Measurements from ENCODE around the gene ATP2B2.

ATP2B2 gene

DNA sequence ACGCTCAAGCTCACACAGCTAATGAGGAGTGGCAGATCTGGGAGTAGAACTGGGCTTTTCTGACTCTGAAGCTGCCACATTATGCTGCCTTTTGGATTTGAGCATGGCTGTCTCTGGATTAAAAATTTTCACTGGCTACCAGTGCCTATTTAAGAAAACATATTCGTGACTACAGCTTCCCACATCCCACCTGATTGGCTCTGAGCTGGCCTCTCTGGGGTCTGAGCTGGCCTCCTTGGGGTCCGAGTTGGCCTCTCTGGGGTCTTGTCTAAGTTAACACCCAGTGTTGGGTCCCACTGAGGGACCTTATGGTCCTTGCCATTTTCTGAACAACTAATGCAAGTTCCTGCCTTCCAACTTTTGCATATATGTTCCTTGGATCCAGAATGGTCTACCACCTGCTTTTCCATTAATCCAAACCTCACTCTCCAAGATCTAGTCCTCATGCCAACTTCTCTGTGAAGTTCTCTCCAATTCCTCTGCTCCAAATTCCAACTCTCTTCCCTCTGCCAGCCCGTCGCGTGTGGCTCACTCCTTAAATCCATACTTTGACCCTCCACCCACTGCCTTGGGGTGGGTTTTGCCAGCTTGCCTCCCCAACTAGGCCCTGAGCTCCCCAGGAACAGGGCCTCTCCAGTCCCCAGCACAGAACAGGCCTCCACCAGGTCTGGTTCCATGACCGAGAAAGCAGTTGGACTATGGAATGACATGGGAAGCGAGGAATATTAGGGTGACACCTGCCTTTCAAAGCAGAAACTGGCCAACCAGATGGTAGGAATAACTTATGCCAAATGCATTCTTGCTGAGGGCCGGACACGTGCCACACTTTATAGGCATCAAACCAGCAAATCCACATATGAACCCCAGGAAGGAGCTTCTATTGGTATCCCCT, 42.5 kb downstream of the ATP2B2 start:
- H3K4me3 ChIP-seq (ENCODE audit: low read length) = no peak overlapping the region
- no peak for DNase-seq (ENCODE audit: low read depth)
- TF ChIP-seq, protein P1, sequence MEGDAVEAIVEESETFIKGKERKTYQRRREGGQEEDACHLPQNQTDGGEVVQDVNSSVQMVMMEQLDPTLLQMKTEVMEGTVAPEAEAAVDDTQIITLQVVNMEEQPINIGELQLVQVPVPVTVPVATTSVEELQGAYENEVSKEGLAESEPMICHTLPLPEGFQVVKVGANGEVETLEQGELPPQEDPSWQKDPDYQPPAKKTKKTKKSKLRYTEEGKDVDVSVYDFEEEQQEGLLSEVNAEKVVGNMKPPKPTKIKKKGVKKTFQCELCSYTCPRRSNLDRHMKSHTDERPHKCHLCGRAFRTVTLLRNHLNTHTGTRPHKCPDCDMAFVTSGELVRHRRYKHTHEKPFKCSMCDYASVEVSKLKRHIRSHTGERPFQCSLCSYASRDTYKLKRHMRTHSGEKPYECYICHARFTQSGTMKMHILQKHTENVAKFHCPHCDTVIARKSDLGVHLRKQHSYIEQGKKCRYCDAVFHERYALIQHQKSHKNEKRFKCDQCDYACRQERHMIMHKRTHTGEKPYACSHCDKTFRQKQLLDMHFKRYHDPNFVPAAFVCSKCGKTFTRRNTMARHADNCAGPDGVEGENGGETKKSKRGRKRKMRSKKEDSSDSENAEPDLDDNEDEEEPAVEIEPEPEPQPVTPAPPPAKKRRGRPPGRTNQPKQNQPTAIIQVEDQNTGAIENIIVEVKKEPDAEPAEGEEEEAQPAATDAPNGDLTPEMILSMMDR (IDR thresholded peaks at IDR 0.05; ENCODE audit: insufficient read depth, low read depth, low read length, missing control alignments) = no peak

DNA sequence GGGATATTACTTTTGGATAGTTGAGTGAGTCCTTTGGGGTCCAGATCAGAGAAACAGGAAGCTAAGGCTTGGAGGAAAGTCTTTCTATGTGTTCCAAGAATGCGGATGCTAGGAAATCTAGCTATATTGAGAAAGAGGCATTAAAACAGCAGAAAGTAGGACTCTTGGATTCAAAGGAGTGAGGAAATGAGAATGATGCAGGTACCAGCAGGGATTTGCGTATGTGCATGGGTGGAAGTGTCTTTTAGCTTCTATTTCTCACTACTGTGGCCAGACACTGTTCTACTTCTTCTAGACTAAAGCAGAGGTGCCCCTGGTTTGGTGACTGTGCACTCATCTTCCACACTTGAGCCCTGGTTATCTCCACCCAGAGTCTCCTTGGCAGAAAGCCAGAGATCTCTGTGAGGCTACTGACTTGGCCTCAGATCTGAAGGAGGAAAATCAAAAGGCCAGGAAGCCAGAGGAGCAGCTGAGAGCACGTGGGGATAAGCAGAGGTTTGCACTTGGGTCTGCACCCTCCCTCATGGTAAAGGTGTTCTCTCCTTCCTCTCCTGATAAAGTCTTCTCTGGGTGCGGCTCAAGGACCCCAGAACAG, 44.3 kb downstream of the ATP2B2 start:
- no peak for DNase-seq (ENCODE audit: low read depth)
- H3K4me3 ChIP-seq (ENCODE audit: low read length) = no peak overlapping the region
- TF ChIP-seq, protein P1 (IDR thresholded peaks at IDR 0.05; ENCODE audit: insufficient read depth, low read depth, low read length, missing control alignments) = no peak

DNA sequence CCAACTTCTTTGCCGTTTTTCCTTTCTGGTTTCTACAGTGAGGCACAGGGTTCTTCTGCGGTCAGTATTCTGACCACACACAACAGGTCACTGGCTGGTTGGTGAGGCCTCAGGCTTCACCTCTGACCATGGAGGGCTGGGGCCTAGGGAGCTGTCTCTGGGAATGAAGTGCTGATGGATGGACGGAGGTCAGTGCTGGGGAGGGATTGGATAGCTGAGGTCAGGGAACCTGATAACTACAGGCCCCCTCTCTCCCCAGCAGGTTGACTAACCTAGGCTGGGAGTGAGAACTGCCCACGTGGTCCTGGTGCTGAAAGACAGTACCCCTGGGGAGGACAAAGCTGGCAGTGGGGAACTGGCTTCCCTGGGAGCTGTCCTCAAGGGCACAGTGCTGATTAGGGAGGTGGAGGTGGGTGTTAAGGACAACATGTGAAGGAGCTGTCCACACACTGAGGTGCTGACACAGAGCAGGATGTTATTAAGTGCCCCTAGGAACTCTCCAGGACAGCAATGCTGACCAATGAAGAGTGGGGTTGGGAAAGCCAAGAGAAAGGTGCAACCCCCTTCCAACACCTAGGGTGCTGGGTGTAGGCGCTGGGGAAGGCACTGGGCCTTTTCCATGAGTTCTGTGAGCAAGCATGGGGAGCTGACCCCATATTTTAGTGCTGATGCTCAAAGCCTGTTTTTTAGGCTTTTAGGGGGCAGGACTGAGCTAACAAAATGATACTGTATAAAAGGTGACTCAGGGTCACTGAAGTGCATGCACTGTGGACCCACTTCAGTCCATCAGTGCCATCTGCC, 45.2 kb downstream of the ATP2B2 start:
- H3K4me3 ChIP-seq (ENCODE audit: low read length) = no peak overlapping the region
- DNase-seq (ENCODE audit: low read depth) = peak; percentile 83
- TF ChIP-seq, protein P1 (IDR thresholded peaks at IDR 0.05; ENCODE audit: insufficient read depth, low read depth, low read length, missing control alignments) = no peak

DNA sequence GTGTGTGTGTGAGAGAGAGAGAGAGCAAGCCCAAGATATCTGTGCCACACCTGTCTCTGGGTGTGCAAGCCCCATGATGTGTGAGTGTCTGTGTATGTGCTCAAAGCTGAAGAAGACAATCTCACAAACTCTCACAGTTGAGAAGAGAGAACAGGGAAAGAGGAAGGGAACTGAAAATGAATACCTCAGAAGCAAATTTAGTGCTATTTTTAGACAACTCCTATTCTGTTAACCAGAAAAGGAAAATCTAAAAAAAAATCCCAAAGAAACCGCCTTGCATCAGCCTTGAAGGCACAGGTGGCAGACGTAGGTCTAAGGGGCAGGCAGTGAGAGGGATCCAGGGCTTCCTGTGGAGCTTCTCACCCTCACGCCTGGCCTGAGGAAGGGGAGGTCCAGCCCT, 47.8 kb downstream of the ATP2B2 start:
- TF ChIP-seq, protein P1 (IDR thresholded peaks at IDR 0.05; ENCODE audit: insufficient read depth, low read depth, low read length, missing control alignments) = no peak
- no peak for DNase-seq (ENCODE audit: low read depth)
- H3K4me3 ChIP-seq (ENCODE audit: low read length) = no peak overlapping the region

DNA sequence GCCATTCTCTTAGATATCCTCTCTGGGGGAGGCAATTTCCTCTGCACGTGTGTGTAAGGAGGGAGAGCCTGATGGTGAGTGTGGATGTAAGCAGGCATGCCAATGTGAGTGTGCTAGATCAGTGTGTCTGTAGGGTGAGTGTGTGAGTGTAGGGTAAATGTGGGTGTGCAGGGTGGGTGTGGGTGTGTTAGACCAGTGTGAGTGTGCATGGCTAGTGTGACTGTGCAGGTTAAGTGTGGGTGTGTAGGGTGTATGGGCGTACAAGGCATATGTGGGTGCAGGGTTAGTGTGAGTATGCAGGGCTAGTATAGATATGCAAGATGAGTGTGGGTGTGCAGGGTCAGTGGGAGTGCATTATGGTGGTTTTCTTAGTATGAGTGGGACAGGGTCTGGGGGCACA, 48.4 kb downstream of the ATP2B2 start:
- no peak overlapping the region for H3K4me3 ChIP-seq (ENCODE audit: low read length)
- TF ChIP-seq, protein P1 (IDR thresholded peaks at IDR 0.05; ENCODE audit: insufficient read depth, low read depth, low read length, missing control alignments) = no peak
- no peak for DNase-seq (ENCODE audit: low read depth)

DNA sequence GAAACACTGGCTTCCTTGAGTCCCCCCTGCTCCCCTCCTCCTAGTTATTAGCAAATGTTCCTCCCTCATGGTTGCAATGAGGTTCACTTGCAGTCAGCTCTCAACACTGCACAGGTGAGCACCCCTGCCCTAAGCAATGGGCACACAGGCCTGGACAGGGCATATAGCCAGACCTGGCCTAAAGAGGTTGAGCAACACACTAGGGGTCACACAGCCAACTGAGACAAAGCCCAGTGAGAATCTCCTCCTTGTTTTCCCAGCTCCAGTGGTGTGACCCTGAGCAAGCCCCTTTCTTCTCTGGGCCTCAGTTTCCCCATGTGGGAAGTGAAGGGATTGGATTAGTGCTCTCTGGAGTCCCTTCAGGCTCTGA, 49.9 kb downstream of the ATP2B2 start:
- TF ChIP-seq, protein P1 (IDR thresholded peaks at IDR 0.05; ENCODE audit: insufficient read depth, low read depth, low read length, missing control alignments) = no peak
- DNase-seq (ENCODE audit: low read depth) = no peak
- H3K4me3 ChIP-seq (ENCODE audit: low read length) = no peak overlapping the region

All from epithelial cell of esophagus (primary cell).